ENCODE results near the gene TAF3.

TAF3 gene

DNA sequence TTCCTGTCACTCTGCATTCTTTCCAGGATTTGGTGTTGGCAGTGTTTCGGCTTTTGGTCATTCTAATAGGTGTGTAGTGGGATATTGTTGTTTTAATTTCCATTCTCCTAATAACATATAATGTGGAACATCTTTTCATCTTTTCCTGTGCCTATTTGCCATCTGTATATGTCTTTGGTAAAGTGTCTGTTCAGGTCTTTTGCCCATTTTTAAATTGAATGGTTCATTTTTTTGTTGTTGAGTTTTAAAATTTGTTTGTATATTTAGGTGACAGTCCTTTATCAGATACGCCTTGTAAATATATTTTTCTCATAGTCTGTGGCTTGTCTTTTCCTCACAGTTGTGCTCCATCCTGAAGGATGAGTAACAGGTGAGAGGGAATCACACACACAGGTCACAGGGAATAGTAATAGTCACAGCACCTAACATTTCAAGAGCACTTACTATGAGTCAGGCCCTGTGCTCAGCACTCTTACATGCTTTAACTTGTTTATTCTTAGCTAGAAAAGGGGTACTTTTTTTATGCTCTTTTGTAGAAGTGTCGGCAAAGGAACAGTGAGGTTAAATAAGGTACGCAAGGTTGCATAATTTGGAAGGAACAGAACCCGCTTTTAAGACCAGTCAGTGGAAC, 119.1 kb downstream of the TAF3 start:
- DNase-seq (ENCODE audit: low read depth), result no peak

- no peak for DNase-seq (ENCODE audit: low read depth)
Measured at GRCh38 chr10:7941576-7941975, 123.3 kb downstream of the TAF3 start.

- no peak for DNase-seq (ENCODE audit: low read depth)
Measured at GRCh38 chr10:7942316-7942715, 124.0 kb downstream of the TAF3 start.

DNA sequence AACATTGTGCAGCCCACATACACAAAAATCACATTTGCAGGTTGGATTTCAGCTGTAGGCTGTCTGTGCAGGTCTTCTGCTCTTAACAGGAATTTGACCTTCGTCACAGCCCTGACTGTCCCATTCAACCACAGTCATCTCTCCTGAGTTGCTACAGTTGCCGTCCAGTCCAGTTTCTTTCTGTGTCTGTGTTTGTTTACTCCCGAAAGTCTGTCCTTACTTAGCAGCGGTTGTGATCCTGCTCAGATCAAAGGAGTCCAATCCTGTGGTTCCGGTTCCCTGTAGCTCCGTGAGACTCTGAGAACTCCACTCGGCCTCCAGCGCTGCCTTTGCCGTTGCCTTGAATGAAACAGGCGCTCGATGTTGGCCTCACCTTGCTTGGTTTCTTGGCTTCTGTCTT, 124.6 kb downstream of the TAF3 start:
- no peak for DNase-seq (ENCODE audit: low read depth)

GRCh38 chr10:7944215-7944480, 125.8 kb downstream of the TAF3 start:
- DNase-seq (ENCODE audit: low read depth), result no peak

DNA sequence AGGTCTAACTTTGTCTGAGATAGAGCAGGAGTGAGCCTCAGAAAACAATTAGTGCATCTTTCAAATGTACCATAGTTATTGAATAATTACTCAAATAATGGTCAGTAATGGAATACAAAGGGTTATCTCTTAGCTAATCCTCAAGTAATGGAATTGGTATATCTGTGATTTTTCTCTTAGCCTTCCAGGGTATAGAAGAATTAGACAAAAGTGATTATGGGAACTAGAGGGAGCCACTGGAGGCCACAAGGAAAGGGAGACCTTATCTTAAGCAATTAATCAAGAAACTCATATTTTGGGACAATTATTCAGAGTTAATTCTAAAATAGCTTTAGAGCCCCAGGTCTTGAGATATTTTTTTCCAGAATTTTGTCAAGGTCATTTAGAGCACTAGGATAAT, 126.2 kb downstream of the TAF3 start:
- no peak for DNase-seq (ENCODE audit: low read depth)

- DNase-seq (ENCODE audit: low read depth), result no peak
Measured at GRCh38 chr10:7945034-7945433, 126.7 kb downstream of the TAF3 start.

DNA sequence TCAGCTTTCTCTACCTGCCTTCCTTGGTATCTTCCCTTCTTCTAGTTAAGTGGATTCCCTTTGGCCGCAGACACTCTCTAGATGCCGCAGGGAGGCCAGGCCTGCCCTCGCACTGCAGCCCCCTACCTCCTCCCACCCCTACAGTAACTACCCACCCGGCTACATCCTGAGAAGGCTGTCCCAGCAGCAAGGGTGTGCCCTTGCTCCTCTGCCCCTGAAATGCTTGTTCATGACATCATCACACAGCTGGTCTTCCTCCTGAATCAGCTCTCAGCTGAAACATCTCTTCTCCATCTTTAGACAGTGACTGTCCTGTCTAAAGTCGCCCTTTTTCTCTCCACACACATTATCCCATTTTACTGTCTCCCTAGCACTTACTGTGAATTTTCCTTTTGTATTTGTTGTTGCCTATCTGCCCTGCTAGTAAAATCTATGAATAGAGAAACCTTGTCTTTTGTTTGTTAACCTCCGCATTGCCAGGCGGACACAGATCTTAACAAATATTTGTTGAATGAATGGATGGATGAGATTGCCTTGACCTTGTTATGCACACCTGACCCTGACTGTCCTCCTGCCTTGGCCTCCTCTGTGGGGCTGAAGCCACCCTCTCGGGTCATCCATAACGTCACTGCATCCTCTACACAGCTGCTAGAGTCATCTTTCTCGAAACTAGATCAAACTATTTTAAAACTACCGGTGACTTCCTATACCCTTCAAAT, 127.3 kb downstream of the TAF3 start:
- DNase-seq (ENCODE audit: low read depth), result no peak

GRCh38 chr10:7948371-7949000, 130.2 kb downstream of the TAF3 start:
- no peak for DNase-seq (ENCODE audit: low read depth)

GRCh38 chr10:7950981-7951847, 132.9 kb downstream of the TAF3 start:
- no peak for DNase-seq (ENCODE audit: low read depth)

DNA sequence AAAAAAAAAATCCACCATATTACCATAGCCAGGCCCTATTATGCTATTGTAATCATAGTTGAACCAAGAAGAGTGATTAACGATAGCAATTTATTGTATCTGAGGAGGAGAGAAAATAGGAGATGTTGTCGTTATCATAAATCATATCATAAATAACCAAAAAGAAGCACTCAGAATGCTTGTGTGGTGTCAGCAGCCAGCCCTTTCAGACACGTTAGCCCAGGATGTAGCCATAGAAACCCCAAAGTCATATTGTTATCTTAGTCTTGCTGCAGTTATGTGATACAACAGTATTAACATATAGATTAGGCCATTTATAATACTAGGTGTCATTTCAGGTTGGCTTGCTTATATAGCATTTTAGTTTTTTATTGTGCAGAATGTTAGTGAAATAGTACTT, 134.0 kb downstream of the TAF3 start:
- DNase-seq (ENCODE audit: low read depth), result no peak

DNA sequence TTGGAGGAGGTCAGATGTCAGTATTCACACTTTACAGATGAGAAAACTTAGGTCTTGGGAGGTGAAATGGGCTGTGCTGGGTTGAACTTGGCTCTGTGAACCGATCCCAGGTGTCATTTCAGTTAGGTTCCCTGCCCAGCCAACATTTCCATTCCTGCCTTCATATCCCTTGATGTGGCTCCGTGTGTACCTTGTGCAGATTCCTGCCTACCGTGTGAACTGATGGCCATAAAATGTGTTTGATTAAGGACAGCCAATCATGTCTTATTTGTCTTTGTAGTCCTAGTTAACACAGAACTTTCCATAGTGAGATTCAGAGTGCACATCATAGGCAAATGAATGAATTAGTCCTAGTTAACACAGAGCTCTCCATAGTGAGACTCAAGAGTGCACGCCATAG, 135.1 kb downstream of the TAF3 start:
- no peak for DNase-seq (ENCODE audit: low read depth)

GRCh38 chr10:7955446-7955845, 137.1 kb downstream of the TAF3 start:
- DNase-seq (ENCODE audit: low read depth), result no peak

- no peak for DNase-seq (ENCODE audit: low read depth)
Measured at GRCh38 chr10:7956508-7956907, 138.2 kb downstream of the TAF3 start.

GRCh38 chr10:7957591-7957990, 139.3 kb downstream of the TAF3 start:
- DNase-seq (ENCODE audit: low read depth), result no peak

GRCh38 chr10:7958442-7958841, 140.1 kb downstream of the TAF3 start:
- DNase-seq (ENCODE audit: low read depth), result no peak

DNA sequence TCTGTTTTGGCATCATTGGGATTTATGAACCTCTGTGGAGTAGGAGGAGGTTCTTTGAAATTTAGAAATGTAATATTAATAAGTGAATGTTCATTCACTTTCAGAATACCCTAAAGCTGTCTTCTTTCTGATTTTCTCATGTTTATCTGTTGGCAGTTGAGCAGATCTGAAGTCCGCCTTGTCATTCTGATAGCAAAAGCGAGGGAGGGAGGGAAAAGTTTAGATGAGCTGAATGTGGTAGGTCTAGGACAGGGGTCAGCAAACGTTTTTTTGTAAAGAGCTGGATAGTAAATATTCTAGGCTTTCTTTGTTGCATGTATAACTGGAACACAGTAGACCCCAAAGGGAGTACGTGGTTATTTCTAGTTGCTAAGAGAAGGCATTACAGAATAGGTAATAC, 141.8 kb downstream of the TAF3 start:
- DNase-seq (ENCODE audit: low read depth), result no peak

DNA sequence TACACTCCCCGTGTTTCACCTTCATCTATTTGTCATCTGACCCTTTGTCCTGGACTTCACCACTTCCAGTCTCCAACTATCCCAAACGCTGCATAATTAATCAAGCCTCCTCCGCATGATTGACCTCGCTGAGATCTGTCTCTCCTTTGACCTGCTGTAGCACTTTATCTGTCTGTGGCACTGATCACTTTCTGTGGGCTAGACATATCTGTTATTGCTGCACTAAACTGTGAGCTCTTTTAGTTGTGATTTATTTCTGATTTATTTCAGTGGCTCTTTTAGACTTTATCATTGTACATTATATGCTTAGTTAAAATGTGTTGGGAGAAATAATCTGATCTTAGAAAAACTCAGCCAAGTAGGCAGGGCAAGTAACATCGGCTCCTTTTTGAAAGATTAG, 144.3 kb downstream of the TAF3 start:
- no peak for DNase-seq (ENCODE audit: low read depth)

DNA sequence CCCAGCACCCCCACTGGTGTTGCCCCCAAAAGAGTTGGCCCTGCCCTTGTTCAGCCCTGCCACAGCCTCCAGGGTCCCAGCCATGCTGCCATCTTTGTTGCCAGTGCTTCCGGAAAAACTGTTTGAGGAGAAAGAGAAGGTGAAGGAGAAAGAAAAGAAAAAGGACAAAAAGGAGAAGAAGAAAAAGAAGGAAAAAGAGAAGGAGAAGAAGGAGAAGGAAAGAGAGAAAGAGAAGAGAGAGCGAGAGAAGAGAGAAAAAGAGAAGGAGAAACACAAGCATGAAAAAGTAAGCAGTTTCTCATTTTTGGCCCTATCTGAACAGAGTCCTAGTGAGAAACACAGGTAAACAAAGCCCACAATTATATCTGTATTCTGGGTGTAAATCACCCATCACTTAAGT, 147.2 kb downstream of the TAF3 start:
- no peak for DNase-seq (ENCODE audit: low read depth)

GRCh38 chr10:7967035-7967434, 148.7 kb downstream of the TAF3 start:
- DNase-seq (ENCODE audit: low read depth), result no peak

DNA sequence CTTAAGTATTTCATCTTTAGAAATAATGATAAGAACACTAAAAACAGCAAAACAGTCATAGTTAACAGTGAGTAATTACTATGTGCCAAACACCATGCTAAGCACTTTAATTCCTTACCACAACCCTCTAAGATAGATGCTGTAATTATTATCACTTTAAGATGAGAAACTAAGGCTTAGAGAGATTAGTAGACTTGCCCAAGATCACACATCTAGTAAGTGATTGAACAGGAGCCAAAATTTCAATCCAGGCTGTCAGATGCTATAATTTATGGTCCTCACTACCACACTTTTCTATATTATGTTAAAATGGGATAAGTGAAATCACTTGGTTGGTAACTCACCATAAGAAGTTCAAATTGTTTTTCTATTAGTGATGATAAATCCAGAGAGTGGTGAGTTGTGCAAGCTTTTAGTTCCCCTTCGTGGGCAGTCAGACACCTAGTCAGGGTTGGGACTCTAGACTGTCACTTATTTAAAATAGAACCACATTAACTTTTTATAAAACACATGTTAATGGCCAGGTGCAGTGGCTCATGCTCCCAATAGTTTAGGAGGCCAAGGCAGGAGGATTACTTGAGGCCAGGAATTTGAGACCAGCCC, 150.3 kb downstream of the TAF3 start:
- DNase-seq (ENCODE audit: low read depth), result no peak

DNA sequence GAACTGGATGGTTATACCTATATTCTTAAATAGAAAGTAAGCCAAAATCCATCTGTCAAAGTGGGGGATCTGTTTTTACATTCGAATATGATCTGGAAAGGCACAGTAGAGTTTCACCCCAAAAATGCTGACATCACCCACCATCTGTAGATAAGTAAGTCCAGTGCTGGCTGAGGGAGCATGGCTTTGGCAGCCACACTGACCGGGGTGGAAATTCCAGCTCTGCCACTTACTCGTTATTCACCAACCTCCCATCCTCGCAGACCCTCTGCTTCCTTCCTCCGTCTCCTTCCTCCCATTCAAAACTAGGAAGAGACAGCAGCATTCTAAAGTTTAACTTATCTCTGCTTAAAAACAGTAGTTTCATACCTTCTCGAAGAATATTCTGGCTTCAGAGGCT, 151.3 kb downstream of the TAF3 start:
- DNase-seq (ENCODE audit: low read depth), result no peak

DNA sequence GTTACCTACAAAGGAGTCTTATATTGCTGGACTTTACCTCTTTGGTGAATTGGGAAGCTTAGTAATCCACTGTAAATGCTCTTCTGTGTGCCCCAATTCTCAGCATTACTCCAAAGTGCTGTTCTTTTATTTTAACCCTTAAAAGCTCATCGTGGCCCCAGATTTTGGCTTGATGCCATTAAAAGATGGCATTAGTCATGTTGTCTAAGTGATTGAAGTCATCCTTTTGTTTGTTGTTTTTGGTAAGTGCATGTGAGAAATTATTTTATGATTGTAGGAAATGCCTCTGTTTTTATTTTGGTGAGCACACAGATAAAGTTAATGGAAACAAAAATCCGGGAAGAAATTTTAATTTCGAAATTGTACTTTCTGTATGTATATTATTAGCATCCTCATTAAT, 153.6 kb downstream of the TAF3 start:
- DNase-seq (ENCODE audit: low read depth), result no peak
